Neural progenitor cell (in vitro differentiated cells): ENCODE data around the gene ACAP1. TPM values are rescaled to one million over a fixed set of nuclear protein-coding genes. Genes with fewer than 3 reads are reported as not detected.

Experiments used
- DNase-seq: peaks from one replicate; pipeline ENCODE4 v3.0.0-alpha.2; 2016; ENCODE audit warnings: low spot score
- H2AFZ ChIP-seq: fragments of 200-600 bp; sonication (generic); replicated peaks from 2 replicates; pipeline ENCODE4 v1.6.1; 2016; ENCODE audit warnings: antibody characterized with exemption
- H3F3A ChIP-seq: fragments of 200-600 bp; sonication (generic); 2 replicates; pipeline ENCODE4 v1.6.1; 2016; ENCODE audit warnings: antibody characterized with exemption, low read depth
- H3K27ac ChIP-seq: fragments of 200-600 bp; sonication (generic); 2 replicates; pipeline ENCODE4 v1.5.1; 2016; ENCODE audit warnings: mild to moderate bottlenecking
- H3K27me3 ChIP-seq: fragments of 200-600 bp; sonication (generic); 2 replicates; pipeline ENCODE4 v1.6.1; 2016; ENCODE audit warnings: mild to moderate bottlenecking, moderate library complexity
- H3K36me3 ChIP-seq: fragments of 200-600 bp; sonication (generic); 2 replicates; pipeline ENCODE4 v1.5.1; 2016
- H3K4me1 ChIP-seq: fragments of 200-600 bp; sonication (generic); 2 replicates; pipeline ENCODE4 v1.6.1; 2016; ENCODE audit warnings: mixed run types
- H3K4me2 ChIP-seq: fragments of 200-600 bp; sonication (generic); 2 replicates; pipeline ENCODE4 v1.6.1; 2016
- H3K4me3 ChIP-seq: fragments of 200-600 bp; sonication (generic); 2 replicates; pipeline ENCODE4 v1.5.1; 2016
- H3K79me2 ChIP-seq: fragments of 200-600 bp; sonication (generic); 2 replicates; pipeline ENCODE4 v1.6.1; 2016; ENCODE audit warnings: low read depth
- H3K9ac ChIP-seq: fragments of 200-600 bp; sonication (generic); 2 replicates; pipeline ENCODE4 v1.6.1; 2016
- H3K9me3 ChIP-seq: fragments of 200-600 bp; sonication (generic); 2 replicates; pipeline ENCODE4 v1.5.1; 2016; ENCODE audit warnings: low read depth
- H4K20me1 ChIP-seq: fragments of 200-600 bp; sonication (generic); 2 replicates; pipeline ENCODE4 v1.6.1; 2016; ENCODE audit warnings: low read depth
- H3K27ac Mint-ChIP-seq: 3 replicates; pipeline ENCODE4 v1.8.0; 2021; ENCODE audit warnings: mixed read lengths
- H3K27me3 Mint-ChIP-seq: 2 replicates; pipeline ENCODE4 v1.8.0; 2022; ENCODE audit warnings: low read depth, mild to moderate bottlenecking, inconsistent platforms, moderate library complexity, mixed read lengths; ENCODE audit not compliant: insufficient read depth
- H3K36me3 Mint-ChIP-seq: 3 replicates; pipeline ENCODE4 v1.8.0; 2021; ENCODE audit warnings: mixed read lengths
- H3K4me1 Mint-ChIP-seq: 3 replicates; pipeline ENCODE4 v1.8.0; 2021; ENCODE audit warnings: mixed read lengths
- H3K4me3 Mint-ChIP-seq: 3 replicates; pipeline ENCODE4 v1.8.0; 2021; ENCODE audit warnings: mild to moderate bottlenecking, moderate library complexity, mixed read lengths
- H3K9me3 Mint-ChIP-seq: 3 replicates; pipeline ENCODE4 v1.8.0; 2020; ENCODE audit warnings: mixed read lengths
- CTCF ChIP-seq: fragments of 200-600 bp; sonication (generic); IDR thresholded peaks from 2 replicates; pipeline ENCODE4 v1.5.1; 2017; ENCODE audit warnings: antibody characterized with exemption, mild to moderate bottlenecking
- EZH2 ChIP-seq: fragments of 200-600 bp; sonication (generic); IDR thresholded peaks from 2 replicates; pipeline ENCODE4 v1.6.1; 2017; ENCODE audit warnings: antibody characterized with exemption, mild to moderate bottlenecking, moderate library complexity
- EZH2phosphoT487 ChIP-seq: fragments of 200-600 bp; sonication (generic); IDR thresholded peaks from 2 replicates; pipeline ENCODE4 v1.6.1; 2017; ENCODE audit warnings: antibody characterized with exemption
- total RNA-seq: library from RNA; depleted of rRNA; stranded (reverse); fragments of >200 nt; gene quantifications from 2 replicates; pipeline ENCODE4 v1.2.3, GENCODE V29; 2015; ENCODE audit warnings: low replicate concordance

Gene ACAP1
- total RNA-seq, 1 donor from 2014 or later, result 0.65 TPM

DNA sequence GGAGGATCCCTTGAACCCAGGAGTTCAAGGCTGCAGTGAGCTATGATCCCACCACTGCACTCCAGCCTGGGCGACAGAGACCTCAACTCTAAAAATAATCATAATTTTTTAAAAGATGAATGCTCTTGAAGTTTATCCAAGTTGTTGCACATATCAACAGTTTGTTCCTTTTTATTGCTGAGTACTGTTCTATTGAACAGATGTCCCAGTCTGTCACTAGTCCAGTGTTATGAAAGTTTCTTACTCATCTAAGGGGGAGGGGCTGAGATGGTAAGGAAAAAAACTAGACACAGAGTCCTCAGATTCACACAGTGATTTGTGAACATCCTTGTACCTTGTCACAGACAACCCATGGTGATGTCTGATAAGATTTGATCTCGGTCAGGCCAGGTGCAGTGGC is 3.9 kb downstream of the ACAP1 start:
- H2AFZ ChIP-seq, result no peak overlapping the region
- no peak overlapping the region for H3K4me3 ChIP-seq
- Mint-ChIP-seq H3K36me3 (no peaks in the 10 kb centered on the region), H3K4me3 (no peak overlapping the region), H3K27me3 (peaks cover 9% of the 10 kb centered on the region), H3K9me3 (no peaks in the 10 kb centered on the region), H3K4me1 (peaks cover 7% of the 10 kb centered on the region), H3K27ac (no peak overlapping the region)
- H3K27me3 ChIP-seq, result no peaks in the 10 kb centered on the region
- no peaks in the 10 kb centered on the region for H3K36me3 ChIP-seq
- no peak overlapping the region for H3K27ac ChIP-seq
- no peaks in the 10 kb centered on the region for H4K20me1 ChIP-seq
- TF ChIP-seq EZH2 (no peak), EZH2phosphoT487 (no peak), CTCF (no peak)
- H3K4me1 ChIP-seq, result peaks cover 7% of the 10 kb centered on the region
- no peak overlapping the region for H3K4me2 ChIP-seq
- H3F3A ChIP-seq, result peaks cover 12% of the 10 kb centered on the region
- no peak for DNase-seq
- no peaks in the 10 kb centered on the region for H3K79me2 ChIP-seq
- no peaks in the 10 kb centered on the region for H3K9me3 ChIP-seq
- H3K9ac ChIP-seq, result no peak overlapping the region

DNA sequence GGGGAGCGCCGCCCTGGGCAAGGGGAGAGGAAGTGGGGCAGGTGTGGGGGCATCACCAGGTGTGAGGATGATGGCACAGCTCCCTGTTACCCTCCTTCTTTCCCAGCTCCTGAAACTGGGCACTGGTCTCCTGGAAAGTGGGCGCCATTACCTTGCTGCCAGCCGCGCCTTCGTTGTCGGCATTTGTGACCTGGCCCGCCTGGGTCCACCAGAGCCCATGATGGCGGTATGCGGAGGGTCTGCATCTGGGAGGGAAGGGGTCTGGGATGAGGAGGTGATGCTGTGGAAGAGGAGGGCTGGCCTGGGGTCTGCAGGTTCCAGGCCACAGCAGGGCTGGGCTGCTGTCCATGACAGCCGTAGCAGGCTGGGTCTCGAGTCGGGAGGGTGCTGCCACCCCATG is 5.5 kb downstream of the ACAP1 start:
- Histone ChIP-seq H3K27me3 (no peaks in the 10 kb centered on the region), H3F3A (peaks cover 17% of the 10 kb centered on the region), H4K20me1 (no peaks in the 10 kb centered on the region), H2AFZ (no peak overlapping the region), H3K4me1 (peaks cover 2% of the 10 kb centered on the region), H3K79me2 (no peaks in the 10 kb centered on the region), H3K27ac (no peak overlapping the region), H3K4me2 (no peak overlapping the region), H3K9me3 (no peaks in the 10 kb centered on the region), H3K36me3 (no peaks in the 10 kb centered on the region), H3K9ac (no peak overlapping the region), H3K4me3 (no peak overlapping the region)
- Mint-ChIP-seq H3K36me3 (no peaks in the 10 kb centered on the region), H3K4me1 (peaks cover 8% of the 10 kb centered on the region), H3K27ac (no peak overlapping the region), H3K4me3 (no peak overlapping the region), H3K9me3 (no peaks in the 10 kb centered on the region), H3K27me3 (peaks cover 7% of the 10 kb centered on the region)
- TF ChIP-seq EZH2, result no peak
- no peak for TF ChIP-seq EZH2phosphoT487
- no peak for TF ChIP-seq CTCF
- no peak for DNase-seq

DNA sequence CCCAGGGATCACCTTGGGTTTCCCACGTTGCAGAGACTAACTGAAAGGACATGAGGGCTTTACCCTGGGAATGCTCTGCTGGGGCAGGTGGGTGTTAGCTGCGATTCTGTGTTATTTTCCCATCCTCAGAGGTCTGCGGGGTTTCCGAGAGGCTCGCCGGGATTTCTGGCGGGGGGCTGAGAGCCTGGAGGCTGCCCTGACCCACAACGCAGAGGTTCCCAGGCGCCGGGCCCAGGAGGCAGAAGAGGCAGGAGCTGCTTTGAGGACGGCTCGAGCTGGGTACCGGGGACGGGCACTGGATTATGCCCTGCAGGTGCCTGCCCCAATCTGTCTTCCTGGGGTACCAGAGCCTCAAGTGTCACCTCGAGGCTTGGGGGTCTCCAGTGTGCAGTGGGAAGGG is 6.9 kb downstream of the ACAP1 start:
- no peak overlapping the region for H3K4me3 ChIP-seq
- H3K4me2 ChIP-seq, result no peak overlapping the region
- H3K36me3 Mint-ChIP-seq, result no peaks in the 10 kb centered on the region
- DNase-seq, result no peak
- H3K9me3 ChIP-seq, result no peaks in the 10 kb centered on the region
- no peak overlapping the region for H2AFZ ChIP-seq
- TF ChIP-seq CTCF (no peak), EZH2phosphoT487 (no peak), EZH2 (no peak)
- H3F3A ChIP-seq, result peaks cover 5% of the 10 kb centered on the region
- H3K9me3 Mint-ChIP-seq, result no peaks in the 10 kb centered on the region
- H3K4me1 Mint-ChIP-seq, result peaks cover 3% of the 10 kb centered on the region
- no peak overlapping the region for H3K27ac Mint-ChIP-seq
- no peaks in the 10 kb centered on the region for H3K27me3 ChIP-seq
- H3K27ac ChIP-seq, result no peak overlapping the region
- H4K20me1 ChIP-seq, result no peaks in the 10 kb centered on the region
- no peaks in the 10 kb centered on the region for H3K36me3 ChIP-seq
- H3K4me3 Mint-ChIP-seq, result no peak overlapping the region
- no peaks in the 10 kb centered on the region for H3K4me1 ChIP-seq
- H3K9ac ChIP-seq, result no peak overlapping the region
- H3K79me2 ChIP-seq, result no peaks in the 10 kb centered on the region
- peaks cover 7% of the 10 kb centered on the region for H3K27me3 Mint-ChIP-seq
